CD4-positive, alpha-beta T cell treated with Interleukin-6 for 4 hours (primary cell): ENCODE results near the gene LGR5.
"Not testable (repeated sequence)": the region's sequence is repeated elsewhere in the genome, so short reads cannot be mapped to it uniquely, and the experiment has no call there.

Experiments used
- DNase-seq: peaks from one replicate; pipeline ENCODE4 v3.0.0-alpha.2; 2020; ENCODE audit warnings: mixed read lengths

Gene LGR5

DNA sequence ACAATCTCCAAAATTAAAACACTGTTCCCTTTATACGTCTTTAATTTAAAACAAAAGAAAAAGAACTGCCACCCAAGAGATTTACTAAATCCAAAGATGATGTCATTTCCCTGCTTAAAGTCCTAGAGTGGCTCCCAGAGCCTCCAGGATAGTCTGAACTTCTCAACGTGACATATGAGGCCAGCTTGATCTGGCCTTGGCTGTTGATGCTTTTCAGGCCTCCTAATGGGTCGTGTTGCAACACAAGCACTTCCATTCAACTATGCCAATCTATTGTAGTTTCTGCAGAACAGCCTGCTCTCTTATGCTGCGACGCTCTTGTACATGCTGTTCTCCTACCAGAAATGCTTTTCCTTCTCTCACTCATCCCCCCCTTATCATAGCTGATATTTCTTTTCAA, 35.7 kb downstream of the LGR5 start:
- no peak for DNase-seq

DNA sequence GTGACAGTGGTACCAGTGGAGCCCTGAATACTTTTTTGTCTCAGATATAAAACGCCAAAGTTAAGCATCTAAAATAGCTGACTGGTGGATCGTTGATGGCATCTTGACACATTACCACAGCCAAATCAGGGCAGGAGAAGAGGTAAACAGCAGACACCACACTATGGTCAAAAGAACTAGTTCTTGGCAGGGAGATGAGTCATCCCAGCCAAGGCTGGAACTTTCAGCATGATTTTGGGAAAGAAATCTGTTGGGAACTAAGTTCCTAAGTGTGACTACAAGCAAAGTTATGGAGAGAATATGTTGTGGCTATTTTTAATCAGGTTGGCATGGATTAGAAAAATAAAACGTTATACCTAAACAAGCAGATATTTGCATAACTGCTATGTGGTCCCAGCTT, 36.9 kb downstream of the LGR5 start:
- DNase-seq, result no peak

DNA sequence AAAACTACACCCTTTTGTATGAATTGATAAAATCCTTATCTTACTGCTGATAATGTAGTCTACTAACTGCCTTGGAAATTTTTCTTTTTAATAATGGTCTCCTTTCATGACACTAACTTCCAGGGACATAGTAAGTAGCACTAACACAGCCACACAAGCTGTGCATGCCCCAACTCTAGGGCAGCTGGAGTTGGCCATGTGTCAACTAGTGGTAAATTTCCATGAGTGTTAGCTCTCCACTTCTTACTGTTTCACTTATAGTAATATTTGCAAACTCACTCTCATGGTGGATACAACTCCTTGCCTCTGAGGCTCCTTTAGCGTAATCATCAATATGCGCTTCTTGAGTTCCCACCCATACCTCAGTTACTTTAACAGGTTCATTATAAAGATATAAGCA, 38.0 kb downstream of the LGR5 start:
- DNase-seq, result no peak

DNA sequence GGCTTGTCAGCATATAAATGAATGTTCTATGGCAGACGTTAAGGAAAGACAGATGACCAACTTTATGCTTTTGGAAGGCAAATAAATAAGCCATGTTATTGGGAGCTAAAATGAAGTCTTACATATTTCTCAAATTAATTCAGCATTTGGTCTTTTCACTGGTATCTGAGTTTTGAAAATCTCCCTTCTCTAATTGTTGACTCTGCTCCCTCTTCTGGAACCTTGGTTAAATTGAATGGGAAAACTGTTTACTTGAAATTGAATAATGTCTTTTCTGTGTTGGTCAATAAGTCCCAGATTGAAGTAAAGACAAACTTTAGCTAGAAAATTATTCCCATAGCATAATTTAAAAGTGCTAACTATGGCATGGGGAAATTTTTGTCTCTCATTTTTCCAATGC, 38.7 kb downstream of the LGR5 start:
- DNase-seq, result no peak

DNA sequence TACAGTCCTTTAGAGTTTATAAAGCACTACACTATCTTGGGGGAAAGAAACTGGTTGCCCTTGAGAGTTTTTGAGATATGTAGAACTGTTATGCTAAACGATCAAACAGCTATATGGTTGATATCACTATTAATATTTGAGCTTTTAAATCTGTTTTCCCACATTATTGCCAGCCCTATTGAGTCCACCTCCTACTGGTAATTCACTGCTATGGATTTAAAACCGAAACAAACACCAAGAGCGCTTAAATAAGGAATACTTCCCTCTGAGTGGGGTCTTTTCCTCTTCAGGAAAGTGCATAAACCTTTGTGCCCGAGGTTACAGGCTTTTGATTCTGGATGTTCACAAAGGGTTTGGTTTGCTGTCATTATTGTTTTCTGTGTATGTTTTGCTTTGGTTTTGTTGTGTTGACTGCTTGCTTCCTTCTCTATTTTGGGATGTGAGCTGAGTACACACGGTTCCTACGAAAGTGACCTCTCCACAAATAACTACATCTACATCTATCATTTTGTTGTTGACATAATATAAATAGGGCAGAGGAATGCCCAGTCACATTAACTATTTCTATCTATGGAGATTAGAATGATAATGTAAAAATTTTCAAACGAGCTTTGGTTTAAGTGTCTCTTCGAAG, 44.8 kb downstream of the LGR5 start:
- DNase-seq, result no peak

DNA sequence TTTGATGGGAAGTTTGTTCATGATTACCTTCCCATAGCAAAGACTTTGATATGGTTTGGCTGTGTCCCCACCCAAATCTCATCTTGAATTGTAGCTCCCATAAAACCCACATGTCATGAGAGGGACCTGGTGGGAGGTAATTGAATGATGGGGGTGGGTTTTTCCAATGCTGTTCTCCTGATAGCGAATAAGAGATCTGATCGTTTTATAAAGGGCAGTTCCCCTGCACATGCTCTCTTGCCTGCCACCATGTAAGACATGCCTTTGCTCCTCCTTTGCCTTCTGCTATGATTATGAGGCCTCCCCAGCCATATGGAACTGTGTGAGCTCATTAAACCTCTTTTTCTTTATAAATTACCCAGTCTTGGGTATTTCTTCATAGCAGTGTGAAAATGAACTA, 51.2 kb downstream of the LGR5 start:
- DNase-seq, result not testable (repeated sequence)

DNA sequence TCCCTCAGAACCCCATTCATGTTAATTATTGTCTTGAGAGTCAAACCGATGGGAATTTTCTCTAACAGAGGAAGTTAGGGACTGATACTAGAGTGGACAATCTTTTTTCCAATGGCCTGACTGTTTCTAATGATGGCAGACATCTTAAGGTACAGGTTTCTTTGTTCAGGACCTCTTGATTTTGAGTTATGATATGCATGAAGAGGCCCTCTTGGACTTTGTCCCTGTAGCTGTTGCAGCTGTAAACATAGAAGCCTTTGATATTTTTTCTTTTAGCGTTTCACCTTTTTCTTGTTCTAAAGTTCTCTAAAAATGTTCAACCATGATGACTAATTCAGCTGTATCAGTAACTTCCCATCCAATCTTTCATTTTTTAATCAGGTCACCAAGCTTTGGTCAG, 53.0 kb downstream of the LGR5 start:
- no peak for DNase-seq

DNA sequence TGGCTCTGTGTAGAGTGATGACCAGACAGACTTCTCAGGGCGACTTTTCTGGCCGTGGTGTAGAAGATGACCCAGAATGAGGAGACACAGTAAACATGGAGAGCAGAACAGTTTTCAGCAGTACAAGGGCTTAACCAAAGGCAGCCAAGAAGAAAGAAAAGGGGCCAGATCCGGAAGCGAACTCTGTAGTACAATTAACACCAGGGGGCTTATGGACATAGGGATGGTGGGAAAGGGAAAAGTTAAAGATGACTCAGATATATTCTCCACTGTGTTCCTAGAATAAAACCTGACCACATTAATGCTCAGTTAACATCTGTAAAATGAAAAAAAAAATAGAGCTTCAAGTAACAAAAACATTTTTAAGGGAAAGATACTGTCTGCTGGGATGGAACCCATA, 60.2 kb downstream of the LGR5 start:
- DNase-seq, result no peak

DNA sequence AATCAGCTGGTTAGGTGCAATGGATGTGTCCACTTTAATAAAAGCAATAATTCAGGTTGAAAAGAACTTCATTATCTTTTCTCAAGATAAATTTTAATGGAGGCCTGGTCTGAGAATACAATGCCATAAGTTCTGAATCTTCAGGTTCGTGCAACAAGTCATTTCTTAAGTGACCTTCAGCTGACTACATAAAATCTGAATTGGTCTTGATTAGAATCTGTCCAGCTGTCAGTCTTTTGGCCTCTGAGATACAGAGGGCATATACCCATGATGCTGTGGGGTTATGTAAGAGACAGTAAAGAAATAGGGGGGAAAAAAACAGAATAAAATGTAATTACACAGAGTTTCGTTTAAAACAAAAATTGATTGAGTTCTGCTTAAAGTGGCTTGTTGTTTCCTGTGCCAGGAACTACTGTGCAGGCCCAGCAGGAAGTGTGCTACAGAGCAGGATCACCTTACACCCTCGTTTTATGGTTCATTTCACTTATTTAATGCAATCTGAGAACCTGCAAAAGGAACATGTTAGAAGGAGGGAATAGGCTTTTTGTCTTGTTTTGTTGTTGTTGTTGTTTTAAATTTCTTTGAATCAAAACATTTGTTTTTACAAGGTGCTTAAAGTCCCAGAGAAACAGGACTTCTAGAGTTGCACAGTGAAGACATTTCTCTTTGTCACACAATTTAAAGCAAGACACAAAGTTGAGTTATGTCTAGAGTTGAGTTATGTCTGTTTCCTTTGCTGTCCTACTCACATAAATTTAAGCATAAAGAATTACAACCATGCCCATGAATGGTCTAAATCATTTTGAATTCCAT, 64.2 kb downstream of the LGR5 start:
- no peak for DNase-seq

DNA sequence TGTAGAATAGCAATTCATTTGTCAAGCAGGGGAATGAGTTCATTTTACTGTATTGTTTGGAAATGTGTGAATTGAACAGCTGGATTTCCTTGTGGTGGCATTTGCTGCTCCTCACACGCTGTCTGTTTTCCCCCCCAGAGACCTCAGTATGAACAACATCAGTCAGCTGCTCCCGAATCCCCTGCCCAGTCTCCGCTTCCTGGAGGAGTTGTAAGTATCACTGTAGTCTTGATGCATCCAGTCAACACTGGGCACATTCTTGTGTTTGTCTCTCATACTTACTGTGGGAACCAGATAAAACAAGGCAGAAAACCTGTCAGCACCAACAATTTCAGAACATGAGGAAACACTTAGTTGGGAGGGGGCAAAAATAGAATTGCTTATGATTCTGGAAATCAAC, 64.9 kb downstream of the LGR5 start:
- no peak for DNase-seq

DNA sequence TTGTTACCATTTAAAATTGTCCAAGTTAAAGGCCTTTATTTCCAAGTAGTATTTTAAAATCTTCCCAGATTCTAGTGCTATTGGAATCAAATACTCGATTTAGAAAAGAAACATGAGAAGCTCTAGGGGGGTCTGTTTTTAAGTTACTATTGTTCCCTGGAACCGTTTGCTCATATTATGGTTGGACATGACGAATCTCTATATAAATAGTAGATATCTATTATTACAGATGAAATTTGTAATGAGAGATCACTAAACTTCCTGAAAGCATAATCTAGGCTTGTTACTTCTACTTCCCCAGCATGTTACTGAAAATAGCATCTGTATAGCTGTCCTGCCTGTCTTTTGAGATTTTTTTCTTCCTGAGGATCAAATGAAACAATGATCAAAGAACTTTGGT, 70.1 kb downstream of the LGR5 start:
- no peak for DNase-seq

DNA sequence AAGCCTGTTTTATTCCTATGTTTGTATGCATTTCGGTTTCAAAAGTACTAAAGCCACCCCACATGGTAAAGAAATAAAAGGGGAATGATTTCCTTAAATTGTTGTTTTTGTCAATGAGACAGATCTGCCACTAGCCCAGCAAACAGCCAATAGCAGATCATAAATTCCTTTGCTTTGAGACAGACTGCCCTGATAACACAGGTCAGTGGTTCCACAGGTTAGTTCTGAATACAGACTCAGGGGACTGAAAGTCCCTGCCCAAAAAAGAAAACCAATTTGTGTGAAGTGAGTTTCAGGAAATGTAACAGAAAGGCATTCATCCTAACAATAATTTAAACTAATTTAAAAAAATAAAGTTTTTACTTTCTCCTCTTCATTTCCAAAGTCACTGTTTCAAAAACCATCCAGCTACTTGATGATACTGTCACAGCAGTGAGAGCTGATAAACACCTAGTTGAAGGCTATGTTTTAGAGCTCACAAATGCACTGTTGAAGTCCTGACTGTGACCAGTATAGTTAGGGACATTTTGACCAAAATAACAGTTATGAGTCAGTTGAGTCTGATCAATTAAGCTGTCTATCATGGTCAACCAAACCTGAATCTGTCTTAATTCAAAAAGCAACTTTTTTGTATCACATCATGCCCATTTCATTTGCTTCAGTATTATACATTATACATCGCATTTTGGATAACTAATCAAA, 77.7 kb downstream of the LGR5 start:
- no peak for DNase-seq

DNA sequence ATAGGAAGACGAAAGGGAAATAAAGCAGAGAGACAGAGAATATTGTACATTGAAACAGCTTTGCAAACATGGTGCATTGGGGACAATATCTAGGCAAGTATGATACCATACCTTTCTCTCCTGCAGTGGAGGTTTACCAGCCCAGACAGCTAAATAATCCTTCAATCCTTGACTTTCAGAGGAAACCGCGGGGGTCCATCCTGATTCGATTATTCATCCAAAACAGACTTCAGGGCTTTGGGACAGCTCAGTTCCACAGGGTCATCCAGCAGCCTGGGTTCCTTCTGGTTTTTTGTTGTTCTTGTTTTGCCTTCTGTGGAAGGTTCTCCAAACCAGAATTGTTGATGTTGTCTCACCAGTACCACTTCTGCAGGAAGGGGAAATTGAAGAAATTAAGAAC, 81.5 kb downstream of the LGR5 start:
- DNase-seq, result no peak

DNA sequence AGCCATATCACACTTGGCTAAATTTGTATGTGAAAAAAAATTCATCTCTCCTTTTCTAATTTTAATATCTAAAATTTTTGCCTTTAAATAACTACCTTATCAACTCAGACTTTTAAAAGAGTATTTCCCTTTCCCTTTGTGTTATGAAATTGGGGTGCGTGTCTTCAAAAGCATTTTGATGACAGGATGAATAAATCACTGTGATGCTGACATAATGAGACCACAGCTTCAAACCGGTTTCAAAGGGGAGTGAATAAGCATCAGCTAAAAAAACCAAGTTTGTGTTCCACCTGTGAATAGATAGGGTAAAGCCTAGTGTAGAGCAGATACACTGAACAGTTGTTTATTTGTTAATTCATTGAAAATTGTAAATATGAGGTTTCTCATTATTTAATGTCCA, 85.0 kb downstream of the LGR5 start:
- DNase-seq, result no peak

DNA sequence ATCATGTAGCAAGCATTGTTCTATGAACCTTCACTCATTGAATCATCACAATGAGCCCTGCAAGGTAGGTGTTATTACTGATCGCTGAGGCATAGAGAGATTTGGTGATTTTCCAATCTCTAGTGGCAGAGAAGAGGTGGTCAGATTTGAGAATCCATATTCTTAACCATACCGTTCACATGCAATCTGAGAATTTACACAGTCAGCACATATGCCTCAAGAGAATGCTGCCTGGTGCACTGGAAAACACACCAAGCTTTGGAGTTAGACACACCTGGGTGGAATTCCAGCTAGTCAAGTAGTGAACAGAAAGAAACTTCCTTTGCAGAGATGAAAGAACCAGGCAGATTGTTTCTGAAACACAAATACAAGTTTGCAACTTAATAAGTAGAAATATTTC, 94.1 kb downstream of the LGR5 start:
- no peak for DNase-seq

DNA sequence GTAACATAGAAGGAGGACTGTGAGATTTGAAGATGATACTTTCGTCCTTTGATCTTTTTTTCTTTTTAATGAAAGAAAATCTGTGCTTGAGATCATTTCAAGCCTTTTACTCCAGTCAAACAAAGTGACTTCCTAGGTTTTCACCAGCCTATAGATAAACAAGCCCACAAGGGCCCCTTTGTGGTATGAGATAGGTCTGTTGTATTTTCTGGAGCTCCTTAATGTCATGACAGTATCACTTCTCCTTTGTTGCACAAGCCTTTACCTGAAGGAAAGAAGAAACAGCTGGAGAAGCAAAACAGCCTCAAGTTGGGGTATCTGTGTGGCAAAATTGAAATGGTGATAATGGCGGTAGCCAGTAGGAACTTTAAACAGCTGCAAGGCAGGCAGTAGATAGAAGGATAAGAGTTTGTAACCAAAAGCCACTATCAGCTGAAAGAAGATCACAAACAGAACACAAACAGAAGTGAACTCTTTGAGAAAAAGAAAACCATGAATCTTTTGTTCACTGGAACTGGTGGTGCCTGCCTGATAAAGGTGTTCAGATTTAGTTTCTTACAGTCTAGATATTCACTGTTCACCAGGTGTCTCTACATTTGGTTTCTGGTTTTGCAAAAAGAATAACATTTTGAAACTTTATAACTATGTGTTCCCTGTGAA, 96.8 kb downstream of the LGR5 start:
- DNase-seq, result no peak

DNA sequence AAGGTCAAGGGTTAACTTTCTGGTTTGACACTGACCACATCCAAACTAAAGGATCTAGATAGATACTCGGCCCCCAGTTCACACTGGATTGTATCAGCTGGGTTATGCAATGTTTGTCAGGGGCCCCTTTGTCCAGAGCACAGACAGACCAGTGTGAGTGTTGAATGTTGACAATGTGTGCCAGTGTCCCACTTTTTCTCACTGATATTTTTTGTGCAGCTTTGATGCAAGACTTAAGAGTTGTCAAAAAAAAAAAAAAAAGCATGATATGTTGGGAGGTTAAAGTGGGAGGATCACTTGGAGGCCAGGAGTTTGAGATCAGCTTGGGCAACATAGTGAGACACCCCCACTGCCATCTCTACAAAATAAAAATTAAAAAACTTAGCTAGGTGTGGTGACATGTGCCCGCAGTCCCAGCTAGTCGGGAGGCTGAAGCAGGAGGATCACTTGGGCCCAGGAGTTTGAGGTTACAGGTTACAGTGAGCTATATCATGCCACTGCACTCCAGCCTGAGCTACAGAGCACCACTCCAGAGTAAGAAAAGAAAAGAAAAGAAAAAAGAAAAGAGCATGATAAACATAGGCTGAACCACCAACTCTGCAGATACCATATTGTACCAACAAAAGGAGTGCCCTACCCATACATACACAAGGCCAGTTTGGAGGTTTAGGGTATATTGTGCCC, 97.5 kb downstream of the LGR5 start:
- DNase-seq, result no peak

DNA sequence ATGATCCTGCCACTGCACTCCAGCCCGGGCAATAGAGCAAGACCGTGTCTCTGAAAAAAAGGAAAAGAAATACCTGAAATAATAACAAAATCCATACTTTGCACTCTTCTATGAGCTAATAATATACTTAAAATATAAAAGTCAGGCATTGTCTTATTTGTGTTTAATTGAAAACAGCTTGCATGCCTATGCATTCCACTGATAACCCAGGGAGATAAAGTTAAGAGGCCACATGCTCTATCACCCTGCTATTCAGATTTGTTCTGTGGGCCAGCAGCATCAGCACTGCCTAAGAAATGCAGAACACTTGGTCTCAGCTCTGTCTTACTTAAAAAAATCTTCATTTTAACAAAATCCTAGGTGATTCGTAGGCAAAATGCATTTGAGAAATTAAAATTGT, 99.2 kb downstream of the LGR5 start:
- no peak for DNase-seq

DNA sequence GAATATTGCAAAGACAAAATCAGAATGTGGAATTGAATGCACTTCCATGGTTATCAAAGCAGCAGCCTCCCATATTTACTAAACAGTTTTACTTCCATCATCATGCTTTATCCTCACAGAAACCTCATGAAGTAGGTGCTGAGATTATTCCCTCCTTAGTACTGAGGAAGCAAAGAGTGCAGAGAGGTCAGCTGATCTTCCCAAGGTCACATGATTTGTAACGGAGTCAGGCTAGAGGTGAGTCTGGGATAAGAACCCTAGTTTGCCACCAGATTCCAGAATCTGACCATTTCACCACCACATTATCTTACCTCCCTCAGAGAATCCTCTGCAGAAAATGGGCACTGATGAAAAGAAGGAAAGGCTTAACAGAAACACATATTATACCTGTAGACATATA, 102.0 kb downstream of the LGR5 start:
- no peak for DNase-seq

DNA sequence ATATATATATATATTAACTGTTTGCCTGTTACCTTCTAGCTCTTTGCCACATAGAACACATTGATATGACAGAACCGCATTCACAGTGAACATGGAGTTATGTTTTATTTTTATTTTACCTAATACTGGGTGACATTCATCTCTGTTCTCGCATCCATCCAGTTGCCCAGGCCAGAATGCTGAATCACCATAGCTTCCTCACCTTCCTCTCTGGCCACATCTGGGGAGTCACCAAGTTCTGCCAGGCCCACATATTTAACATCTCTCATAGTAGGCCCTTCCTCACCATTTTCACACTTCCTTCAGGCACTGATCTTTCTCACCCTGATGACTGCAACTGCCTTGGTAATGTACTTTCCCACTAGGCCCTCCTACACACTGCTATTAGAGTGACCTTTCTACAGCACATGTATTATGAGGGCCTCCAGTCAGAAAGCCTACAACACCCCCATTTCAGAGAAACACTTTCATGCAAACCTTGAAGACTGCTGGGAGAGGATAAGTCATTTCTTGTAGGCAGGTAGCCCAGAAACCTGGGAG, 106.8 kb downstream of the LGR5 start:
- DNase-seq, result no peak

DNA sequence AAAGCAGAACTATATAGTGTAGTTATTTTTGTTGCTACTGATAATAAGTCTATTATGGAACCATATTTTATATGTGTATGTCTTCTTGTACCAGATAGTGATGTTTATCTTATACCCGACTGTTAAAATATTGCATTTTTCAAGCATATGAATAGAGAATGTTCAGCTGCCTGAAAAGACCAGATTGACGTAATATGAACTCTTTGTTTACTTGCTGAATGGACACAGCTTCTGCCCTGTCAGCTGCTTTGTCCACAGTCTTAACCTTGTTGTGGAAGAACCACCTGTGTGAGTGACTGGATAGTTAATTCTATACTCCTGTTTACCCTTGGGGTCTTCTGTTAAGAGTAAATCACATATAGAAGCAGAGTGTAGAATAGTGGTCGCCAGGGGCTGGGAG, 109.3 kb downstream of the LGR5 start:
- DNase-seq, result no peak

DNA sequence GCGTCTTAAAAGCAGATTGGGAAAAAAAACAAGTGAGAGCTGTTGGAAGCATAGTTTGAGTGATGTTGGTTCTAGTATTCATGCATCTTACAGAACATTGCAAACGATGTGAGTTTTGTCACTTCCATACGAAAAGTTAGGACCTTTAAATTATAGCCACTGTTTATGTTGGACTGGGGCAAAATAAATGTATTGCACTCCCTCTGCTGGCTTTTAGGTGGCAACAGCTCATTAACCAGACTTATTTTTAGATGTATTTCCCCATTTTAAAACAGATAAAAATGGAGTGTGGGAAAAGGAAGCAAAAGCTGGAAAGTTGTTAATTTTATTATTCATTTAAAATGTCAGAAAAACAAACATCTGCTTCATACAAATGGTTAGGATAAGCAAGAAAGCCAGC, 111.9 kb downstream of the LGR5 start:
- no peak for DNase-seq
